Measurements from ENCODE around the gene USP11.

Gene USP11

GRCh38 chrX:47215291-47215900 lies 17.4 kb upstream of the USP11 start:
- TF ChIP-seq PATZ1 (CRISPR knock-in tag; IDR thresholded peaks at IDR 0.05; ENCODE audit: borderline replicate concordance) (no peak), ZFP30 (CRISPR knock-in tag; IDR thresholded peaks at IDR 0.05) (no peak), TCF4 (CRISPR knock-in tag; IDR thresholded peaks at IDR 0.05; ENCODE audit: borderline replicate concordance) (no peak), RARB (CRISPR knock-in tag; IDR thresholded peaks at IDR 0.05) (no peak), CREB5 (CRISPR knock-in tag; IDR thresholded peaks at IDR 0.05; ENCODE audit: low read depth) (no peak), TSHZ2 (CRISPR knock-in tag; IDR thresholded peaks at IDR 0.05) (no peak), ZNF70 (CRISPR knock-in tag; IDR thresholded peaks at IDR 0.05) (no peak), CSRNP3 (CRISPR knock-in tag; IDR thresholded peaks at IDR 0.05) (no peak), CSDC2 (CRISPR knock-in tag; IDR thresholded peaks at IDR 0.05) (no peak), BACH2 (CRISPR knock-in tag; IDR thresholded peaks at IDR 0.05; ENCODE audit: borderline replicate concordance) (no peak), OSR1 (CRISPR knock-in tag; IDR thresholded peaks at IDR 0.05) (no peak), GLIS3 (CRISPR knock-in tag; IDR thresholded peaks at IDR 0.05) (no peak), POU6F1 (CRISPR knock-in tag; IDR thresholded peaks at IDR 0.05; ENCODE audit: borderline replicate concordance, low read depth) (no peak), PPARA (CRISPR knock-in tag; IDR thresholded peaks at IDR 0.05; ENCODE audit: borderline replicate concordance) (no peak), ZC3H10 (CRISPR knock-in tag; IDR thresholded peaks at IDR 0.05) (no peak), ZNF8 (CRISPR knock-in tag; IDR thresholded peaks at IDR 0.05) (no peak)
- no peak for ATAC-seq

GRCh38 chrX:47216393-47216925 lies 16.4 kb upstream of the USP11 start:
- TF ChIP-seq ZNF8 (CRISPR knock-in tag; IDR thresholded peaks at IDR 0.05) (no peak), ZC3H10 (CRISPR knock-in tag; IDR thresholded peaks at IDR 0.05) (no peak), RARB (CRISPR knock-in tag; IDR thresholded peaks at IDR 0.05) (no peak), PATZ1 (CRISPR knock-in tag; IDR thresholded peaks at IDR 0.05; ENCODE audit: borderline replicate concordance) (no peak), CSDC2 (CRISPR knock-in tag; IDR thresholded peaks at IDR 0.05) (no peak), ARNTL (CRISPR knock-in tag; IDR thresholded peaks at IDR 0.05; ENCODE audit: borderline replicate concordance, low read depth) (no peak), TCF4 (CRISPR knock-in tag; IDR thresholded peaks at IDR 0.05; ENCODE audit: borderline replicate concordance) (no peak), BACH2 (CRISPR knock-in tag; IDR thresholded peaks at IDR 0.05; ENCODE audit: borderline replicate concordance) (no peak), ZNF565 (CRISPR knock-in tag; conservative IDR thresholded peaks at IDR 0.05; ENCODE audit: low read depth) (no peak), SNAI2 (CRISPR knock-in tag; IDR thresholded peaks at IDR 0.05) (no peak), POU6F1 (CRISPR knock-in tag; IDR thresholded peaks at IDR 0.05; ENCODE audit: borderline replicate concordance, low read depth) (no peak), PPARA (CRISPR knock-in tag; IDR thresholded peaks at IDR 0.05; ENCODE audit: borderline replicate concordance) (no peak), ZFP3 (CRISPR knock-in tag; IDR thresholded peaks at IDR 0.05) (no peak)
- no peak for ATAC-seq

Measured in SK-N-SH treated with all-trans-retinoic acid at 6 μM for 48 hours (cell line).